ENCODE data around the gene MUC6.

GRCh38 chr11:1041471-1041870 lies 5.0 kb upstream of the MUC6 start:
- TF ChIP-seq REST (IDR thresholded peaks at IDR 0.05; ENCODE audit: insufficient read depth in 1 of 2, low read depth in 2 of 2, low read length in 2 of 2) (no peak), POLR2AphosphoS5 (IDR thresholded peaks at IDR 0.05; ENCODE audit: low read depth, low read length) (no peak)

All from PFSK-1 (cell line).